GM18502 (cell line): Measurements from ENCODE around the gene PHTF2.
"Not testable (repeated sequence)": the region's sequence is repeated elsewhere in the genome, so short reads cannot be mapped to it uniquely, and the experiment has no call there.

Source experiments
- ATAC-seq: cut with Tn5 transposase; IDR thresholded peaks from one replicate; pipeline ENCODE4 v1.9.1; 2021; ENCODE audit warnings: mild to moderate bottlenecking; ENCODE audit not compliant: unreplicated experiment, poor library complexity

Gene PHTF2

DNA sequence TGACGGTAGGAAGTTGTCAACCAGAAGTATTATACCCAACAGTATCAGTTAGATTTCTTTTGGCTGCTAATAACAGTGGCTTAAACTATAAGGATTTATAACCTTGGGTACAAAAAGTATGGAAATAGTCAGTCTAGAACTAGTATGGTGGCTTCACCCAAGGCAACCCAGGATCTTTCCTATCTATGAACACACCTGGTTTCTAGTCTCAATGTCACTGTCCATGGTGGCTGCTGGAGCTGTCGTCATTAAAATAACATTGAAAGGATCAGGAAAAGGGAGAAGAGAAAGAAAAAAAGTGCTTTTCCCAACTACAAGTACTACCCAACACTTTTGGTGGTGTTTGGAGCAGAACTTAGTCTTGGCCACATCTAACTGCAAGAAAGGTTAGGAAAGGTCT lies 27.7 kb downstream of the PHTF2 start:
- no peak for ATAC-seq

DNA sequence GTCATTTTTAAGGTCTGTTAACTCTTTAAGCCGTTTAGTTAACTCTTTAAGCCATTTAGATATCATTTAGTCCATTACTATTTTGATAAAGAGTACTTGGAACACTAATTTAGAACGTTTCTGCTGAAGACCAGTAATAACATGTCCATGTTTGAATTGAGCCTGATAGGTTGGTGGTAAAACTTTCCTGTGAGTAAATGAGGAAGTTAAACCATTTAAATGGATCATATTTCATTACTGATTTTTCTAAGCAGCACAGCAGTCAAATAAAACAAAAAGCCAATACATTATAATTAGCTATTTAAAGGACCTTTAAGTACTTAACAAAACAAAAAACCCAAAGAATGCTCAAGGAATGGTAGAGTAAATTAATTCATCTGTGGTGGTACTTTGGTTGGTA lies 29.4 kb downstream of the PHTF2 start:
- ATAC-seq: no peak

DNA sequence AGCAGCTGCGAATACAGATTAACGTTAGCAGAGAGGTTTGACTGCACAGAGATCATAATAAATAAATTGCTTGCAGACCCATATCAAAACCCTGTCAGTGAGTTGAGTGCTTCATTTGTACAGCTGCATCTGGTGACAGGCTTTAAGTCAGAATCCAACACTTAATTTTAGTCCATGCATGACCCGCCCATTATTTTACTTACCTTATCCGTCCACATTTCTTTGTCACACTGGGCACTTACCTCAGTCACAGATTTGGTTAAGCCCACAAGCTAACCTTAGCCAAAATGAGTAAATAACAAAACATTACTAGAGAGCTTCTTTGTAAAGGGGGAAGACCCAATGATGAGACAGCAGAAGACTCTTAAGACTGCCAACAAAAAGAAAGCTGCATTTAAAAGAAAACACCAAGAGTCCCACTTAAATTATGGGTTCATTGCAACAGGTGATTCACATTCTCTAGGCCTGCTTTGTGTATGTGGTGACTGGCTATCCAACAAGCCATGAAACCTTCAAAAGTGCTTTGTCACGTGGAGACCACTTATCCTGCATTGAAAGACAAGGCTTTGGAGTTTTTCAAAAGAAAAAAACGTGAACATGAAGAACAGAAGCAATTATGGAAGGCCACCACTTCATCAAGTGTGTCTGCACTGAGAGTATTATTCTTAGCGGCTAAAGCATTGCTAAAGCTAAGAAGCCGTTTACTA lies 32.2 kb downstream of the PHTF2 start:
- ATAC-seq: no peak

DNA sequence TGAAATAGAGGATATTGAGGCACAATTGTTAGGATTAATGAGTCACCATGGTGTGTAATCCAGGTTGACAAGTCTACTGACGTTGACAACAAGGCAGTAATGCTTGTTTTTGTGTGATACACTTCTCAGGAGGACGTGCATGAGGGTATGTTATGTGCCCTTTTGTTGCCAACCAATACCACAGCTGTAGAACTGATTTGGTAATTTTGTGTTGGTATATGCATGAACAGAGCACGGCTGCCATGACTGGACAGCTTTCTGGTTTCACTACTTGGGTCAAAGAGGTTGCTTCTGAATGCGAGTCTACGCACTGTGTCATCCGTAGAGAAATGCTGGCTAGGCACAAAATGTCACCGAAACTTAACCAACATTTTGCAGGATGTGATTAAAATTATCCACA lies 32.9 kb downstream of the PHTF2 start:
- no peak for ATAC-seq

DNA sequence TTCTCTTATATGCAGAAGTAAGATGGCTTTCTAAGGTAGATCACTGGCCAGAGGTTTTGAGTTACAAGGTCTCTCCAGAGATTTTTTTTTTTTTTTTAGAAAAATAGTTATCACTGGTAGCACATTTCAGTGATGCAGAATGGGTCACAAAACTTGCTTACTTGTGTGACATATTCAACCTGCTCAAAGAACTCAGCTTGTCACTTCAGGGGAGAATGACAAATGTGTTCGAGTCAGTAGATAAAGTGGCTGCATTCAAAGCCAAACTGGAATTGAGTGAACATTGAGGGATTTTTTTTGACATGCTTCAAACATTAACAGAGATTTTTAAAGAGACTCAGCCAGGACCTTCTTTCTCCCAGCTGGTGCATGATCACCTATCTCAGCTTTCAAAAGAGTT lies 33.4 kb downstream of the PHTF2 start:
- ATAC-seq: no peak

DNA sequence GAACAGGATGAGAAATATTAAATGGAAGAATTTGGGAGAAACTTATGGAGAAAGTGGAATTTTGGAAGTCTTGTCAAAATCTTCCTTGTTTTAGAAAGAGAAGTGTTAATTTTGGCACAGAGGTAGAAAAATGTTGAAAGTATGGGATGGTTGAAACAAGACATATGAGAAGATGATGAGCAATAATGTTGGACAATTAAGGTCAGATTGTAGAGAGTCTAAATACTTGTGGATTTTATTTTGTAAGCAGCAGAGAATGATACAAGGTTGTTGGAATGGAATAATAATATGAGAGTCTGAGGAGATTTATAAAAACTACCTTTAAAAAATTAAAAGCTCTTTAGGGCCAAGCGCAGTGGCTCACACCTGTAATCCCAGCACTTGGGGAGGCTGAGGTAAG lies 34.6 kb downstream of the PHTF2 start:
- no peak for ATAC-seq

DNA sequence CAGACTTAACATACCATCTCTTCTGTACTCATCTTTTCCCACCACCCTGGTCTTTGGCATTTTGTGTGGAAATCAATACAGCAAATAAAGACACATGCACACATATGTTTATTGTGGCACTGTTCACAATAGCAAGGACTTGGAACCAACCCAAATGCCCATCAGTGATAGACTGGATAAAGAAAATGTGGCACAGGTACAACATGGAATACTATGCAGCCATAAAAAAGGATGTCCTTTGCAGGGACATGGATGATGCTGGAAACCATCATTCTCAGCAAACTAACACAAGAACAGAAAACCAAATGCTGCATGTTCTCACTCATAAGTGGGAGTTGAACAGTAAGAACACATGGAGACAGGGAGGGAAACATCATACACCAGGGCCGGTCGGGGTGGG lies 37.9 kb downstream of the PHTF2 start:
- not testable (repeated sequence) for ATAC-seq

DNA sequence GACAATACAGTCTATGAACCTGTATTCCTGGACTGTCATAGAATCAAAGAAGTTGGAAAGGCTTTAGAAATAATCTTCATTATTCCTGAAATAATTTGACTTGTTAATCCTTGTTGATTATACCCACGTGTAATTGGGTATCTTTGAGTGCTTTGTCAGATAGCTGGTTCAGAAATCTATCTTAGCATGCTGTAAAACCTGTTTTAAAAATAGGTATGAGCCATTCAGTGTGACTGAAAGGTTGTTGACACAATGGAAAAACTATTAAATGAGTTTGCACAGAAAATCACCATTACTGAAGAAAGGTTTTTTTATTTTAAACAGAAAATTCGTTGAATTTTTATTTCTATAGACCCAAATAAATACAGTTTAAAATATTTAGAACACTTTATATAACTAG lies 38.7 kb downstream of the PHTF2 start:
- ATAC-seq: no peak

DNA sequence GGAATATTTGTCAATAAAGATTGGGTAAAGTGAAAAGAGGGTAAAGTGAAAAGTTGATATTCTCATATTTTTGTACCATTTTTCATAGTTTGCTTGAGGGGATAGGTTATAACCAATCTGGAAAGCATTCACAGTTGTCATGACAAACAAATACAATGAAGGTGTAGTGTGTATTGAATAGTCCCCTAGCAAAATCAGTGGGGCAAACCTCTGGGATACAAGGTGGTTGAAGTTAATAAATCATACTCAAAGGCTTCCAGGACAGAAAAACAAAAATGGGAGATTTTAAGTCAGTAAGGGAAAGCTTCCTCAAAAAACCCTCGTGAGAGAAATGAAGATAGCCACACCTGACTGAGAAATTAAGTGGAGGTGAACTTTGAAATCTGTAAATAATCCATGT lies 39.4 kb downstream of the PHTF2 start:
- no peak for ATAC-seq

DNA sequence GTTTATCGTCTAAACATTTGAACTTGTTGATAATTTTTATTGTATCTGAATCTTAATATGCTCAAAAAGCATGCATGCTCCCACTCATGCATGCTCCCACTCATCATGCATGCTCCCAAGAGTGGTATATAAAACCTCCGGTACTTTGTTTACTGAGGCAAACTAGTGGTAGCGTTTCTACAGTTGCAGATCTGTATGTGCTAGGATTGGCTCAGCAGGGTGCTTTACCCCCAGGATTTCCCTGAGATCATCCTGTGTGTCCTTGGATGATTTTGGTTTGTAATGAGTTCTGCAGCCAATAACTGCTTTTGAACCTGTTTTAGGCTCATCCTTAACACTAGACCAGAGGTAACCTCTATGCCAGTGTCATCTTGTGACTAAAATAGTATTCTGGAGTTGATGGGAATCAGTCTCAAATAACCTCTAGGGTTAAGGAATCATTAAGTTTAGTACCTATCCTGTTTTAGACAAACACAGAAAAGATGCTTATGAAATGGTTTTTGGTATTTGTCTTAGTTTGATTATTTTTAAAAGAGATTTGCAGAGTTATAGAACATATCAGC lies 40.4 kb downstream of the PHTF2 start:
- no peak for ATAC-seq

DNA sequence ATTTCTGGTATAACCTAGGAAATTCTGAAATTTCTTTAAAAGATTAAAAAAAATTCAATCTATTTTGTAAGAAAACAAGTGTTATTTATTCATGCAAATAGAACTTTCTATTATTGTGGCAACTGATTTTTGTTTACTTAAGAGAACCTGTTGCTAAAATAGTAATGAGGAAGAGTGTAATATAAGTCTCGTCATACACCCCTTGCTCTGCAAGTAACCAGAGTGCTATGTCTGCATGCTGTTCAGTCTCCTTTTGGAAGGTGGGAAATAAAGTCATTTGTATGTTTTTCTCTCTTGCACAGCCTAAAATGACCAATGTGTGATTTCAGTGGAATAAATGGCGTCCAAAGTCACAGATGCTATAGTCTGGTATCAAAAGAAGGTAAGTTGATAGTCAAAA lies 41.3 kb downstream of the PHTF2 start:
- ATAC-seq: no peak

DNA sequence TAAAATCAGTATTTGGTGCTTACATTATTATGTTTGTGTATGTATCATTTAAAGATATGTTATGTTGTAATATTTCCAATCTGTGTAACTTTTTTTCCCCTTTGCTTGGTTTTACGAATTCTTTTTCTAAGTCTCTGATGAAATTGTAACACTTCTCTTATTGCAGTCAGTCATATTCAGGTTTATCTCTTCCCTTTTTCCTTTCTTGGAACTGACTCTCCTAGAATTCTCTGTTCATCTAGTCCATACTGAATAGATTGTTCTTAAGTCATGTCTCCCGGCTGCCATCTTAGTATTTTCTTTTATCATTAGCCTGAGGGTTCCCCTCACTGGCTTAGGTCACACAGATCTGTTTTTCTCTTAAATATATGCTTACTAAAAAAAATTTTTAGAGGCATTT lies 44.6 kb downstream of the PHTF2 start:
- no peak for ATAC-seq

DNA sequence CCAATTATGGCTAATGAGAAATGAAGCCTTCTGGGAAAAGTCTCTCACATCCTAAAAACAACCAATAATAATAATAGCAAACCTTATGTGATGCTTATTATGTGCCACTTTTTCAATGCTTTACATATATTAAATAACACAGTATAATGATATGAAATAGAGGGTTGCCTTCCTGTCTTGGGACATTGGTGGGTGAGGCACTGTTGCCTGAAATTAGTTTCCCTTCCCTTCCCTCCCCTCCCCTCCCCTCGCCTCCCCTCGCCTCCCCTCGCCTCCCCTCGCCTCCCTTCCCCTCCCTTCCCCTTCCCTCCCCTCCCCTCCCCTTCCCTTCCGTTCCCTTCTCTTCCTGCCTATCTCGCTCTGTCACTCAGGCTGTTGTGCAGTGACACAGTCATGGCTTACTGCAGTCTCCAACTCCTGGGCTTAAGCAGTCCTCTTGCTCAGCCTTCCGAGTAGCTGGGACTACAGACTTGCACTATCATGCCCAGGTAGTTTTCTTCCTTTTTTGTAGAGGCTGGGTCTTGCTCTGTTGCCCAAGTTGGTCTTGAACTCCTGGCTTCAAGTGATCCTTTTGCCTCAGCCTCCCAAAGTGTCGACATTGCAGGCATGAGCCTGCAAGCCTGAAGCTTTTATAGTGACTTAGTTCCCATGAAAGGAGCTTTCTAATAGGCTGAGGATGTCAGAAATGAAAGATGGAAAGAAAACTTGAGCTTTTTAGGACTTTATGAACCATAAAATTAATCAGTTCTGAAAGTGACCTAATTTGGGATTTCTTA lies 47.9 kb downstream of the PHTF2 start:
- no peak for ATAC-seq

DNA sequence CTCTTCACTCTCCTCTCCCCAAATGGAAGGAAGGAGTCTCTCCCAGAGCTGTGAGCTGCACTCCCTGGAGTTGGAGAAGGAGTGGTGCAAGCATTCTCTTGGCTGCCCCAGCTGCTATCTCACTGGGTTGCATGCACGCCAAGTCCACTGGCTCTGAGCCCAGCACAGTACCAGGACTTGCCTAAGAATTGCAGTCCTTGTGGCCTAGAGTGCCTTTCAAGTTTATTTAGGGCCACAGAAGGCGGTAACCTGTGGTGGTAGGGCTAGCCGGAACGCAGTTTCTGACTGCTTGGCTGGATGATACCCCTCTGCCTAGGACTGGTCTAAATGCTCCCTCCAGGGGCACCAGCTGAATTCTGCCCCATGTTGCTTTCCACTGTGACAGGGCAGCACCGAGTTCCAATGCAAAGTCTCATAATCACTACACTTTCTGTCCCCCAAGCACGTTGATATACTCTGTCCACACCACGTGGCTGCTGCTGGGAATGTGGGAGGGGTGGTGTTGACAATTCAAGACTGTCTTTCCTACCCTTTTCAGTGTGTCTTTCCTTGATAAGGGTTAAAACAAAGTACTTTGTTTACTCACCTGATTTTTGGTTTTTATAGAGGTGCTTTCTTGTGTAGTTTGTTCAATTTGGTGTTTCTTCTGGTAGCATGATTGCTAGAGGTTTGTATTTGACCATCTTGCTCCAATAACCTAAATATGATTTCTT lies 57.0 kb downstream of the PHTF2 start:
- ATAC-seq: no peak

DNA sequence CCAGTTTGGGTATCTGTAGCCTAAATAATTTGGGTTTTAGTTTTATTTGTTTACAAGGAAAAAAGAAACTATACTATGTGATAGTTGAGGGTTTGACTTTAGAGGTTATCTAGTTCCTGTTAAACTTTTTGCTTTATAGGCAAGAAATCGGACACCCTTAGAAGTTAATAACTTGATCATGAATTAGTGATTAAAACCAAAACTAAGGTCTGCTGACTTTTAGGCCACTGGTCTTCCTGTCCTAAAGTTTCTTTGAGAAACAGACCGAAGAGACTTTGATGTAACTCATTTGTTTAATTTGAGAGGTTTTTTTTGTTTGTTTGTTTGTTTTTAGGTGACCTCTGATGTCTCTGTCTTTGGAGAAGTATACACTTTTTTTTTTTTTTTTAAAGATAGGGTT lies 59.7 kb downstream of the PHTF2 start:
- ATAC-seq: peak; percentile 54

DNA sequence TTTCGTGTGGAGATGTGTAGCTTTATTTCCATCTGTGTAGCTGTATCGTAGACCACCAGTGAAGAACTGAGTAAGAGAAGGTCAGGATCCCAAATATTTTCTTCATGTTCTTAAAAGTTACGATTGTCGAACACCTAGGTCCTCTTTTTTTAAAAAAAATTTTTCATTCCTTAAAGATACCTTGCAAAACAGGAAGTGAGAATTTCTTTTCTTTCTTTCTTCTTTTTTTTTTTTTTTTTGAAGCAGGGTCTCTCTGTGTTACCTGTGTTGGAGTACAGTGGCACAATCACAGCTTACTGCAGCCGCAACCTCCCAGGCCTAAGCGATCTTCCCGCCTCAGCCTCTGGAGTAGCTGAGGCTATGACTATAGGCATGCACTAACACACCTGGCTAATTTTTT lies 60.8 kb downstream of the PHTF2 start:
- no peak for ATAC-seq

DNA sequence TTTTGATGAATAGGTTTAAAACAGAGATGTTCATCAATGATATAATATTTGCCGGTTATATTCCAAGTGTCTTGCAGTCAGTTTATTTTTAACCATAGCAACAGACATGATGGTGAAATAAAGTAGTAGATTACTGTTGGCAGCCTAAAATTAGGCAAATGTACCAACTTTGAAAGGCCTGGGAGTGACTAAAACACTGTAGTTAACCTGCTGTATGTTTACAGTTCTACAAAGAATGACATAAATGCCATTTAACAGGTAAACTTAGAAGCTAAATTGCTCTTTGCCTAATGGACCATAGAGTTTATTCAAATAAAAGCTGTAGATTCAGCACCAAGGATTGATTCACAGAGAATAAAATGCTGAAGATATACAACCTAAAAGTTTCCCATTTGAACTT lies 64.1 kb downstream of the PHTF2 start:
- ATAC-seq: no peak

DNA sequence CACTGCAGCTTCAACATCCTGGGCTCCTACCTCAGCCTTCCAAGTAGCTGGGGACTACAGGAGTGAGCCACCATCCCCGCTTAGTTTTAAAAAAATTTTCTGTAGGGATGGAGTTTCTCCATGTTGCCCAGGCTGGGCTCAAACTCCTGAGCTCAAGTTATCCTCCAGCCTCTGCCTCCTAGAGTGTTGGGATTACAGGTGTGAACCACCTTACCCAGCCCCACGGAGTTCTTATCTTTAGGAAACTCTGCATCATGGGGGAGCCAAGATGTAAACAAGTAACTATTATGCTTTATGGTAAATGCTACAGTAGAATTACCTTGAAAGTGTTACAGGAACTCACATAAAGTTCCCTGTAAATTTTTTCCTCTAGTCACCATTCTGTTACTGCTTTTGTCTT lies 65.3 kb downstream of the PHTF2 start:
- no peak for ATAC-seq

DNA sequence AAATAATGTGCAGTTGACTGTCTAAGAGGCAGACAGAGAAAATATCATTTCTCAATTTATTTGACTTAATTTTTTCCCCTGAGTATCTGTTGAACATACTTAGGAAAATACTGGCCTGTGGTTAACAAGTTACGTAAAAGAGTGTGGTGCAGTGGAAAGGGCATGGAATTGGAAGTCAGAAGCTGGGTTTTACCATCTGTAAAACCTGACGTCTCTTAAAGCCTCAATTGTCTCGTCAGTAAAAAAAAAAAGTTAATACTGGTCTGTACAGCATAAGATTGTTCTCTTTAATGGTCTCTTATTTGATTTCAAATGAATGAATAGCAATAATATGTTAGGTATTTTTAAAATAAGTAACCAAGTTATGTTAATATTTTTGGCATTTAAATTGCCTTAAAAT lies 67.8 kb downstream of the PHTF2 start:
- no peak for ATAC-seq

DNA sequence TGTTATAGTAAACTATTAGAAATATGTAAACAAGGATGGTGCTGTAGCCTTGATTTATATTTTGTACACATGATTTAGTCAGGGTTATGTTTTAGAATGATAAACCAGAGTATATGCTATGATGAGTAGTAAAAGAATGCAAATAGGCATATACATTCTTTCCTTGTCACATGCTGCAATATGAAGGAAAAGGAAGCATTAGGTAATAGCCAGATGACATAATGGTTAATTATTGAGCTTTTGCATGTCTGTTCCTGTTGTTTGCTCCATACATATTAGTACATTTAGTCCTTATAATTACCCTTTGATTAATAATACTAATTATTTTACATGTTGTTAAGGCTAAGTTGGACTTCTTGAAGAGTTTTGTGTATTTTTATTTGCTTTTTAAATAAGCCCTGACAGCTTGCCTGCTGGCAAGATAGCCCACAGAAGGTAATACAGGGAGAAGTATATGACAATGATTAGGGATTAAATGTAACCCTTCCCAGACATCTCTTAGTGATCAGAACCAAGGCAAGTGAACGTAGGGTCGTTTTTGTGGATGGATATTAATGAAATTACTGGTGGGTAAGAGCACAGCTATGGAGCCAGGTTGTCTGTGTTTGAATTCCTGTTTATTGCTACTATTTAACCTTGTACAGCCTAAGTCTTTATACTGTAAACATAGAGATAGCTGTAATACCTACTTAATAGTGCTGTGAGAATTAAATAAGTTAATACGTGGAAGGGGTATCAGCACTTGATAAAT lies 68.4 kb downstream of the PHTF2 start:
- ATAC-seq: no peak

DNA sequence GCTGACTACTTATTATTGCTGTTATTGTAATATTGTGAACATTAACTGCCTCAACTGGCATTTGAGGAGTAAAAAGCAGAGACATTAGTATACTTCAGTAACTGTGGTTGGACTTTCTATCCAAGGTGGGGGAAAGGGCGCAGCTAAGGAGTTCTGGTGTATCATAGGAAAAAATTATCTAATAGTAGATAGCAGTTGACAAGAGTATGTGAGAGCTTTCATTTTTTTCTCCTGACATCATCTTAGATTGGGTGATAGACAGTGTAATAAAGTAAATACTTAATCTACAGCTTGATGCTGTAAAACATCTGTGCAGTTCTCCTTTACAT lies 68.9 kb downstream of the PHTF2 start:
- ATAC-seq: no peak
